Neutrophil (primary cell): ENCODE measurements around the gene EGLN1.
A peak's percentile ranks its signal among the peaks of the same experiment; 100 is the strongest.

Experiments used
- H3K27ac ChIP-seq: fragments of 200-600 bp; sonication (generic); 2 replicates; pipeline ENCODE4 v1.5.1; 2016; ENCODE audit warnings: mild to moderate bottlenecking, moderate library complexity
- H3K27me3 ChIP-seq: fragments of 200-600 bp; sonication (generic); 2 replicates; pipeline ENCODE4 v1.6.0; 2016; ENCODE audit warnings: mild to moderate bottlenecking
- H3K36me3 ChIP-seq: fragments of 200-600 bp; sonication (generic); 2 replicates; pipeline ENCODE4 v1.5.1; 2017
- H3K4me1 ChIP-seq, 2 experiments: fragments of 200-600 bp in 1 of 2; sonication (generic) in 1 of 2; 1 replicate in 1 of 2; 2 replicates in 1 of 2; pipeline versions ENCODE4 v1.5.1 to v1.6.1; 2013 to 2016; ENCODE audit warnings: low read depth in 1 of 2, low read length in 1 of 2, mild to moderate bottlenecking in 1 of 2, moderate library complexity in 1 of 2; ENCODE audit not compliant: control insufficient read depth in 1 of 2, insufficient read depth in 1 of 2
- H3K4me3 ChIP-seq, 2 experiments: fragments of 200-600 bp in 1 of 2; sonication (generic) in 1 of 2; 1 replicate in 1 of 2; 2 replicates in 1 of 2; pipeline ENCODE4 v1.5.1; 2013 to 2016; ENCODE audit warnings: low read depth in 1 of 2, low read length in 1 of 2, mild to moderate bottlenecking in 1 of 2, moderate library complexity in 1 of 2
- H3K9me3 ChIP-seq: fragments of 200-600 bp; sonication (generic); 2 replicates; pipeline ENCODE4 v1.5.1; 2016
- TF ChIP-seq, protein P1 (sequence below): fragments of 200-600 bp; sonication (generic); IDR thresholded peaks from 2 replicates; pipeline ENCODE4 v1.5.1; 2016; ENCODE audit warnings: antibody characterized with exemption

EGLN1 gene

GRCh38 chr1:231424950-231425805 lies 3.1 kb upstream of the EGLN1 start:
- TF ChIP-seq, protein P1, sequence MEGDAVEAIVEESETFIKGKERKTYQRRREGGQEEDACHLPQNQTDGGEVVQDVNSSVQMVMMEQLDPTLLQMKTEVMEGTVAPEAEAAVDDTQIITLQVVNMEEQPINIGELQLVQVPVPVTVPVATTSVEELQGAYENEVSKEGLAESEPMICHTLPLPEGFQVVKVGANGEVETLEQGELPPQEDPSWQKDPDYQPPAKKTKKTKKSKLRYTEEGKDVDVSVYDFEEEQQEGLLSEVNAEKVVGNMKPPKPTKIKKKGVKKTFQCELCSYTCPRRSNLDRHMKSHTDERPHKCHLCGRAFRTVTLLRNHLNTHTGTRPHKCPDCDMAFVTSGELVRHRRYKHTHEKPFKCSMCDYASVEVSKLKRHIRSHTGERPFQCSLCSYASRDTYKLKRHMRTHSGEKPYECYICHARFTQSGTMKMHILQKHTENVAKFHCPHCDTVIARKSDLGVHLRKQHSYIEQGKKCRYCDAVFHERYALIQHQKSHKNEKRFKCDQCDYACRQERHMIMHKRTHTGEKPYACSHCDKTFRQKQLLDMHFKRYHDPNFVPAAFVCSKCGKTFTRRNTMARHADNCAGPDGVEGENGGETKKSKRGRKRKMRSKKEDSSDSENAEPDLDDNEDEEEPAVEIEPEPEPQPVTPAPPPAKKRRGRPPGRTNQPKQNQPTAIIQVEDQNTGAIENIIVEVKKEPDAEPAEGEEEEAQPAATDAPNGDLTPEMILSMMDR, result no peak
- Histone ChIP-seq H3K27me3 (peaks cover 48% of the 10 kb centered on the region), H3K4me3 (no peak overlapping the region)

GRCh38 chr1:231423648-231424047 lies 1.6 kb upstream of the EGLN1 start:
- Histone ChIP-seq H3K4me3 (no peak overlapping the region), H3K4me1 (peaks cover 12 to 19% of the 10 kb centered on the region in 2 experiments), H3K27me3 (peaks cover 38% of the 10 kb centered on the region), H3K27ac (no peak overlapping the region), H3K9me3 (no peaks in the 10 kb centered on the region), H3K36me3 (no peaks in the 10 kb centered on the region)
- TF ChIP-seq, protein P1, result no peak

More at GRCh38 chr1:231424950-231425805, 3.1 kb upstream of the EGLN1 start:
- Histone ChIP-seq H3K4me1 (peaks cover 7 to 9% of the 10 kb centered on the region in 2 experiments), H3K9me3 (no peaks in the 10 kb centered on the region), H3K36me3 (no peaks in the 10 kb centered on the region), H3K27ac (no peak overlapping the region)

DNA sequence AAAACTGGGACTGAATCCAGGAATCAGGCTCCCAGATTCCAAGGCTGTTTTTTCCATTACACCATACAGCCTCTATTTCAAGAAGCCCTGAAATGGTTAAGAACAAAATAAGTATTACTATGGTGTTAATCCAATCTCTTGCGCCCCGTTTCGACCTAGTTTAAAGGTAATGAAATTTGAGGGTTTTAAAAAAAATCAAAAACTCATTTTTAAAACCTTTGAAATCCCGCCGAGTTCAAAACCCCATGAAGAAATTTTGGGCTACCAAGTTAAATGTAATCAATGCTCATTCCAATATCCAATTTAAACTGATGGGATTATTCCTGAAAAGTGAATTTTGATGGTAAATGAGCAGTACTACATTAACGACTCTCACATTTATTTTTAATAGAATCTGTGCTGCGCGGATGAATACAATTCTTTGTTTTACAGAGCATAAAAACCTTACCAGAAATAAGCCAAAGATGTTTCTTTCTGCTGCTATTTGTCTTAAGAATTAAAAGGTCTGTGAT lies 767 bp upstream of the EGLN1 start:
- peaks cover 20 to 27% of the 10 kb centered on the region in 2 experiments for H3K4me1 ChIP-seq
- peak overlapping the region; percentile 92 for H3K27ac ChIP-seq
- H3K27me3 ChIP-seq, result peaks cover 38% of the 10 kb centered on the region
- no peaks in the 10 kb centered on the region for H3K36me3 ChIP-seq
- H3K4me3 ChIP-seq, result peak overlapping the region; percentile 78 to 83
- TF ChIP-seq, protein P1, result no peak
- no peaks in the 10 kb centered on the region for H3K9me3 ChIP-seq

- peaks cover 2% of the 10 kb centered on the region for H3K36me3 ChIP-seq
- no peaks in the 10 kb centered on the region for H3K9me3 ChIP-seq
- H3K27me3 ChIP-seq, result peaks cover 34% of the 10 kb centered on the region
- peaks cover 29 to 40% of the 10 kb centered on the region in 2 experiments for H3K4me1 ChIP-seq
- peak overlapping the region; percentile 78 to 83 for H3K4me3 ChIP-seq
- TF ChIP-seq, protein P1, result no peak
- peak overlapping the region; percentile 92 for H3K27ac ChIP-seq
Observed at GRCh38 chr1:231421546-231421970, 529 bp downstream of the EGLN1 start.

DNA sequence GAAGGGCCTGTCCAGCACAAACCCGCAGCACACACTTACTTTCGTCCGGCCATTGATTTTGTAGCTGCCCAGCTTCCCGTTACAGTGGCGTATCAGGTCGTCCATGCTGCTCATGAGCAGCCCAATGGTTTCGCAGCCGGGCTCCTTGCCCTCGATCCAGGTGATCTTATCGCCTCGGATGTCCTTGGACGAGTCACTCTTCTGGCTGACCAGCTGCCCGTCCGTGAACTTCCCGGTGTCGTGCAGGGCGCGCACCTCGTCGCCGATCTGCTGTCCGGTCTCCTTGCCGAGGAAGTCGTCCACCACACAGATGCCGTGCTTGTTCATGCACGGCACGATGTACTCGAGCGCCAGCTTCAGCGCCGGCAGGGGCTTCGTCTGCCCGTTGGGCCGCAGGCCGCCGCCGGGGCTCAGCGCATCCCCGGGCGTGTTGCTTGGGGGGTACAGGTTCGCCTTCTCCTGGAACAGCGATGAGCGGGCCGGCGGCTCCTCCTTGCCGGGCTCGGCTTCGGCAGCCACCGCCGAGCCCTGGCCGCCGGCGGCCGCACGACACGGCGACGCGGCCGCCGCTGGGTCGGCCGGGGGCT lies 1.0 kb downstream of the EGLN1 start:
- Histone ChIP-seq H3K27me3 (peaks cover 29% of the 10 kb centered on the region), H3K27ac (peak overlapping the region; percentile 92), H3K36me3 (peaks cover 4% of the 10 kb centered on the region), H3K4me1 (peaks cover 32 to 45% of the 10 kb centered on the region in 2 experiments), H3K9me3 (no peaks in the 10 kb centered on the region), H3K4me3 (peak overlapping the region; percentile 78 to 83)
- TF ChIP-seq, protein P1, result no peak
